Measurements from ENCODE around the gene GNS.

Gene GNS

GRCh38 chr12:64733857-64734256 lies 25.3 kb downstream of the GNS start:
- Histone ChIP-seq H2BK15ac (ENCODE audit: low read length) (no peak overlapping the region), H3K4me2 (ENCODE audit: insufficient read depth, low read length, poor library complexity, severe bottlenecking) (no peak overlapping the region), H3K27ac (replicated peaks; ENCODE audit: low read length) (no peak overlapping the region), H2AFZ (ENCODE audit: low read length) (no peak overlapping the region), H2BK12ac (ENCODE audit: low read length) (no peak overlapping the region), H3K27me3 (ENCODE audit: control insufficient read depth in 3 of 3, insufficient read depth in 3 of 3, low read depth in 1 of 3, low read length in 3 of 3) (no peaks in the 10 kb centered on the region), H3K9ac (ENCODE audit: low read depth, low read length, poor library complexity) (no peak overlapping the region), H3K4ac (ENCODE audit: low read length) (no peak overlapping the region), H3K14ac (ENCODE audit: low read length) (no peak overlapping the region), H3K4me3 (ENCODE audit: low read length in 2 of 2) (no peak overlapping the region), H3K23ac (ENCODE audit: low read depth, low read length, poor library complexity) (no peak overlapping the region), H2BK5ac (ENCODE audit: low read length) (no peak overlapping the region), H4K91ac (ENCODE audit: low read depth, low read length, poor library complexity) (no peak overlapping the region), H4K8ac (ENCODE audit: low read depth, low read length) (no peak overlapping the region), H2AK5ac (ENCODE audit: low read depth, low read length) (no peak overlapping the region), H3K9me3 (replicated peaks in 1 of 2; ENCODE audit: control insufficient read depth in 2 of 2, insufficient read depth in 1 of 2, low read depth in 1 of 2, low read length in 2 of 2) (no peaks in the 10 kb centered on the region), H3K79me1 (ENCODE audit: low read depth, low read length) (no peaks in the 10 kb centered on the region), H3K4me1 (ENCODE audit: control insufficient read depth in 2 of 2, insufficient read depth in 1 of 2, low read depth in 1 of 2, low read length in 2 of 2) (no peaks in the 10 kb centered on the region), H3K36me3 (replicated peaks in 1 of 2; ENCODE audit: control insufficient read depth in 2 of 2, insufficient read depth in 2 of 2, low read length in 2 of 2) (peaks cover 15 to 58% of the 10 kb centered on the region in 2 donors), H3K18ac (ENCODE audit: low read length) (no peak overlapping the region), H2BK120ac (ENCODE audit: low read depth, low read length) (no peak overlapping the region)
- DNase-seq (ENCODE audit: low spot score) = no peak
- no CpG with 5 or more reads among the region's 4 CpGs for WGBS, 2 donors (ENCODE audit: extremely low coverage in 2 of 2, insufficient read length in 2 of 2, insufficient replicate concordance in 1 of 2)

- Histone ChIP-seq H3K27me3 (ENCODE audit: control insufficient read depth in 3 of 3, insufficient read depth in 3 of 3, low read depth in 1 of 3, low read length in 3 of 3) (no peaks in the 10 kb centered on the region), H4K91ac (ENCODE audit: low read depth, low read length, poor library complexity) (no peak overlapping the region), H3K9me3 (replicated peaks in 1 of 2; ENCODE audit: control insufficient read depth in 2 of 2, insufficient read depth in 1 of 2, low read depth in 1 of 2, low read length in 2 of 2) (no peaks in the 10 kb centered on the region), H2BK12ac (ENCODE audit: low read length) (no peak overlapping the region), H3K4me3 (ENCODE audit: low read length in 2 of 2) (no peak overlapping the region), H3K23ac (ENCODE audit: low read depth, low read length, poor library complexity) (no peak overlapping the region), H2BK120ac (ENCODE audit: low read depth, low read length) (no peak overlapping the region), H2AFZ (ENCODE audit: low read length) (no peak overlapping the region), H3K14ac (ENCODE audit: low read length) (no peak overlapping the region), H4K8ac (ENCODE audit: low read depth, low read length) (no peak overlapping the region), H3K4ac (ENCODE audit: low read length) (no peak overlapping the region), H3K18ac (ENCODE audit: low read length) (no peak overlapping the region), H2AK5ac (ENCODE audit: low read depth, low read length) (no peak overlapping the region), H3K27ac (replicated peaks; ENCODE audit: low read length) (no peak overlapping the region), H3K79me1 (ENCODE audit: low read depth, low read length) (no peaks in the 10 kb centered on the region), H2BK15ac (ENCODE audit: low read length) (no peak overlapping the region), H2BK5ac (ENCODE audit: low read length) (no peak overlapping the region), H3K36me3 (replicated peaks in 1 of 2; ENCODE audit: control insufficient read depth in 2 of 2, insufficient read depth in 2 of 2, low read length in 2 of 2) (peaks cover 10 to 56% of the 10 kb centered on the region in 2 donors), H3K4me1 (ENCODE audit: control insufficient read depth in 2 of 2, insufficient read depth in 1 of 2, low read depth in 1 of 2, low read length in 2 of 2) (no peaks in the 10 kb centered on the region), H3K4me2 (ENCODE audit: insufficient read depth, low read length, poor library complexity, severe bottlenecking) (no peak overlapping the region), H3K9ac (ENCODE audit: low read depth, low read length, poor library complexity) (no peak overlapping the region)
- DNase-seq (ENCODE audit: low spot score) = no peak
- WGBS, 2 donors (ENCODE audit: extremely low coverage in 2 of 2, insufficient read length in 2 of 2, insufficient replicate concordance in 1 of 2) = no CpG with 5 or more reads among the region's 4 CpGs
Measured at GRCh38 chr12:64731683-64732082, 27.5 kb downstream of the GNS start.

- H2BK15ac ChIP-seq (ENCODE audit: low read length) = no peak overlapping the region
- no peak overlapping the region for H2BK5ac ChIP-seq (ENCODE audit: low read length)
- H3K4me1 ChIP-seq (ENCODE audit: control insufficient read depth in 2 of 2, insufficient read depth in 1 of 2, low read depth in 1 of 2, low read length in 2 of 2) = no peaks in the 10 kb centered on the region
- no peak overlapping the region for H2AK5ac ChIP-seq (ENCODE audit: low read depth, low read length)
- H3K27me3 ChIP-seq (ENCODE audit: control insufficient read depth in 3 of 3, insufficient read depth in 3 of 3, low read depth in 1 of 3, low read length in 3 of 3) = no peaks in the 10 kb centered on the region
- H3K79me1 ChIP-seq (ENCODE audit: low read depth, low read length) = no peaks in the 10 kb centered on the region
- H2BK12ac ChIP-seq (ENCODE audit: low read length) = no peak overlapping the region
- H3K9me3 ChIP-seq (replicated peaks in 1 of 2; ENCODE audit: control insufficient read depth in 2 of 2, insufficient read depth in 1 of 2, low read depth in 1 of 2, low read length in 2 of 2) = no peaks in the 10 kb centered on the region
- WGBS, 2 donors (ENCODE audit: extremely low coverage in 2 of 2, insufficient read length in 2 of 2, insufficient replicate concordance in 1 of 2) = no CpG with 5 or more reads among the region's 2 CpGs
- no peak overlapping the region for H3K27ac ChIP-seq (replicated peaks; ENCODE audit: low read length)
- no peak overlapping the region for H3K4me3 ChIP-seq (ENCODE audit: low read length in 2 of 2)
- H3K4ac ChIP-seq (ENCODE audit: low read length) = no peak overlapping the region
- H3K9ac ChIP-seq (ENCODE audit: low read depth, low read length, poor library complexity) = no peak overlapping the region
- H3K36me3 ChIP-seq (replicated peaks in 1 of 2; ENCODE audit: control insufficient read depth in 2 of 2, insufficient read depth in 2 of 2, low read length in 2 of 2) = peaks cover 6 to 53% of the 10 kb centered on the region in 2 donors
- no peak overlapping the region for H4K8ac ChIP-seq (ENCODE audit: low read depth, low read length)
- no peak overlapping the region for H4K91ac ChIP-seq (ENCODE audit: low read depth, low read length, poor library complexity)
- DNase-seq (ENCODE audit: low spot score) = no peak
- no peak overlapping the region for H3K23ac ChIP-seq (ENCODE audit: low read depth, low read length, poor library complexity)
- H3K14ac ChIP-seq (ENCODE audit: low read length) = no peak overlapping the region
- no peak overlapping the region for H3K18ac ChIP-seq (ENCODE audit: low read length)
- H3K4me2 ChIP-seq (ENCODE audit: insufficient read depth, low read length, poor library complexity, severe bottlenecking) = no peak overlapping the region
- H2BK120ac ChIP-seq (ENCODE audit: low read depth, low read length) = no peak overlapping the region
- H2AFZ ChIP-seq (ENCODE audit: low read length) = no peak overlapping the region
Measured at GRCh38 chr12:64730588-64730969, 28.6 kb downstream of the GNS start.

- Histone ChIP-seq H3K4me2 (ENCODE audit: insufficient read depth, low read length, poor library complexity, severe bottlenecking) (no peak overlapping the region), H3K4ac (ENCODE audit: low read length) (no peak overlapping the region), H3K9me3 (replicated peaks in 1 of 2; ENCODE audit: control insufficient read depth in 2 of 2, insufficient read depth in 1 of 2, low read depth in 1 of 2, low read length in 2 of 2) (no peaks in the 10 kb centered on the region), H4K91ac (ENCODE audit: low read depth, low read length, poor library complexity) (no peak overlapping the region), H3K4me1 (ENCODE audit: control insufficient read depth in 2 of 2, insufficient read depth in 1 of 2, low read depth in 1 of 2, low read length in 2 of 2) (no peaks in the 10 kb centered on the region), H2BK12ac (ENCODE audit: low read length) (no peak overlapping the region), H3K79me1 (ENCODE audit: low read depth, low read length) (no peaks in the 10 kb centered on the region), H2BK120ac (ENCODE audit: low read depth, low read length) (no peak overlapping the region), H3K27ac (replicated peaks; ENCODE audit: low read length) (no peak overlapping the region), H2BK5ac (ENCODE audit: low read length) (no peak overlapping the region), H2BK15ac (ENCODE audit: low read length) (no peak overlapping the region), H2AFZ (ENCODE audit: low read length) (no peak overlapping the region), H3K4me3 (ENCODE audit: low read length in 2 of 2) (no peak overlapping the region), H3K23ac (ENCODE audit: low read depth, low read length, poor library complexity) (no peak overlapping the region), H3K14ac (ENCODE audit: low read length) (no peak overlapping the region), H4K8ac (ENCODE audit: low read depth, low read length) (no peak overlapping the region), H3K9ac (ENCODE audit: low read depth, low read length, poor library complexity) (no peak overlapping the region), H2AK5ac (ENCODE audit: low read depth, low read length) (no peak overlapping the region), H3K18ac (ENCODE audit: low read length) (no peak overlapping the region), H3K36me3 (replicated peaks in 1 of 2; ENCODE audit: control insufficient read depth in 2 of 2, insufficient read depth in 2 of 2, low read length in 2 of 2) (peaks cover 6 to 48% of the 10 kb centered on the region in 2 donors), H3K27me3 (ENCODE audit: control insufficient read depth in 3 of 3, insufficient read depth in 3 of 3, low read depth in 1 of 3, low read length in 3 of 3) (no peaks in the 10 kb centered on the region)
- WGBS, 2 donors (ENCODE audit: extremely low coverage in 2 of 2, insufficient read length in 2 of 2, insufficient replicate concordance in 1 of 2) = no CpG with 5 or more reads among the region's 2 CpGs
- DNase-seq (ENCODE audit: low spot score) = no peak
Measured at GRCh38 chr12:64729909-64730587, 29.2 kb downstream of the GNS start.
